Fibroblast of mammary gland (primary cell): ENCODE measurements around the gene FAM110C.

ENCODE experiments used
- DNase-seq: peaks from one replicate; pipeline ENCODE4 v3.0.0-alpha.2; 2010; ENCODE audit warnings: low read depth
- H3K4me3 ChIP-seq: 2 replicates; pipeline ENCODE4 v1.5.1; 2011; ENCODE audit warnings: low read depth, mild to moderate bottlenecking, low read length, moderate library complexity; ENCODE audit not compliant: control insufficient read depth
- TF ChIP-seq, protein P1 (sequence below): conservative IDR thresholded peaks from 2 replicates; pipeline ENCODE4 v1.5.1; 2011; ENCODE audit warnings: low read depth, low read length, inconsistent platforms; ENCODE audit not compliant: control insufficient read depth, insufficient read depth

FAM110C gene

DNA sequence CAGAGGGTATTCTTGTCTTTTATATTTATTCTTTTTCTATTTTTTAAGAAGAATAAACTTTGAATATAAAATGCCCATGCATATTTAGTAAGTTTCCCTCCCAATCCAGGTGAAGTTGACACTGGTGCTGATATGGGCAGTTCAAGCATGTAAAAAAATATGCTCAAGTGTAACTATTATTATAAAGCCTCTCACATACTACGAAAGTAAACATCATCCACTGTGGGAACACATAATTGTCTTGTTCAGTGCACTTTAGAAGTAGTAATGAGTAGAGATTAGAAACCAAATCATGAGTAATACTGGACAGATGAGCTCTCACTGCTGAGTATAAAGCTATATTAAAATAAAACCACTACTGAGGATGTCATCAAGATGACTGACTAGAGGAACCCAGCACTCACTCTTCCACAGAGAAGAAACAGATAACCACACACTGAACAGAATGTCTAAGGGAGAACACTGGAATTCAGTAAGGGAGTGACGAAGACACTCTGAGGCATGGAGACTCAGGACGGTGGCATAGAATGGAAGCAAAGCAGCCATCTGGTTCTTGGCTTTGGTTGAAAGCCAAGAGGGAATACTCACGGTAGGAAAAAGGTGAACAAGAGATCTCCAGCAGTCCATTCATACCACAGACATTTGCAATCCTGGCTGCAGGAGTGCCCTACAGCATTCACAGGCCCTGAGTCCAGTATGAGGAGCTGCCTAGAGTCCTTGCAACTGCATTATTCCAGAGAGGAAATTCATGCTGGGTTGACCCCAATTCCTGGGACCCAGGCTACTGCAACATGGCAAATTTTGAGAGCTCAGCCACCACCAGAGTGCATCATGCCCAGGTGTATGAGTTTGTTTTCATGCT, 9.5 kb upstream of the FAM110C start:
- DNase-seq = no peak
- TF ChIP-seq, protein P1, sequence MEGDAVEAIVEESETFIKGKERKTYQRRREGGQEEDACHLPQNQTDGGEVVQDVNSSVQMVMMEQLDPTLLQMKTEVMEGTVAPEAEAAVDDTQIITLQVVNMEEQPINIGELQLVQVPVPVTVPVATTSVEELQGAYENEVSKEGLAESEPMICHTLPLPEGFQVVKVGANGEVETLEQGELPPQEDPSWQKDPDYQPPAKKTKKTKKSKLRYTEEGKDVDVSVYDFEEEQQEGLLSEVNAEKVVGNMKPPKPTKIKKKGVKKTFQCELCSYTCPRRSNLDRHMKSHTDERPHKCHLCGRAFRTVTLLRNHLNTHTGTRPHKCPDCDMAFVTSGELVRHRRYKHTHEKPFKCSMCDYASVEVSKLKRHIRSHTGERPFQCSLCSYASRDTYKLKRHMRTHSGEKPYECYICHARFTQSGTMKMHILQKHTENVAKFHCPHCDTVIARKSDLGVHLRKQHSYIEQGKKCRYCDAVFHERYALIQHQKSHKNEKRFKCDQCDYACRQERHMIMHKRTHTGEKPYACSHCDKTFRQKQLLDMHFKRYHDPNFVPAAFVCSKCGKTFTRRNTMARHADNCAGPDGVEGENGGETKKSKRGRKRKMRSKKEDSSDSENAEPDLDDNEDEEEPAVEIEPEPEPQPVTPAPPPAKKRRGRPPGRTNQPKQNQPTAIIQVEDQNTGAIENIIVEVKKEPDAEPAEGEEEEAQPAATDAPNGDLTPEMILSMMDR = no peak
- no peak overlapping the region for H3K4me3 ChIP-seq

DNA sequence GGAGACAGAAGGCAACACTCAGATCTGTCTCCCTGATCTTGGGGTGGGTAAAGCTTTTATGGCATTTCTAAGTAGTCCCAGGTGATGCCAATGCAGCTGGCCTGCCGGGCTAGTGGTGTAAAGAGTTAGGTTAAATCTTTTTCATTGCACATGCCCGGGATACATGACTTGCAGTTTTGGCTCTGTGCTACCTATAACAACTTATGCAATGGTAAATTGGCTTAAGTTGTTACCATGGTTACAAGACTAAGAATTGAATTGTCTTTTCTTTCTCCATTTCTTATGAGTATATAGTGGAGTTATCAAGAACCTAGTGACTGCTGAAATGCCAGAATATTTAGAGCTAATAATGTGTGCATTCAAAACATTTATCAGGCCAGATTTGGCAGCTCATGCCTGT, 5.3 kb upstream of the FAM110C start:
- H3K4me3 ChIP-seq = no peak overlapping the region
- DNase-seq = no peak
- TF ChIP-seq, protein P1 = no peak

DNA sequence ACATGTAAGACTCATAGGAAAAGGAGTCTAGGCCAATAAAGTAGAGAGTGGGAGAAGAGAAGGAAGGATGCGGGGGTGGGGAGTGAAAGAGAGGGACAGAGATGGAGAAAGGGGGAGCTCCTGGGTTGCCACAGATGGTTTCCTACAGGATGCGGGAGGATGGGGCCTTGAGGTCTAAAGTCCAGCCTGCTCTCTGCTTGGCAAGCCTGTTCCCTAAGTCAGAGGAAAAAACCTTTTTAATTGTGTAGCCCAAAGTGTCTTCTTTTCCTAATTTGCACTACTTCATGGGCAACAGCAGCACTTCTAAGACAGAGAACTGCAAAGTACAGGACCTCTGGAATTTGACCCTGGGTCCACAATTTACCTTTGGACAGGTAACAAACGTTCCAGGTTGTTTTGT, 1.4 kb upstream of the FAM110C start:
- TF ChIP-seq, protein P1 = no peak
- H3K4me3 ChIP-seq = no peak overlapping the region

DNA sequence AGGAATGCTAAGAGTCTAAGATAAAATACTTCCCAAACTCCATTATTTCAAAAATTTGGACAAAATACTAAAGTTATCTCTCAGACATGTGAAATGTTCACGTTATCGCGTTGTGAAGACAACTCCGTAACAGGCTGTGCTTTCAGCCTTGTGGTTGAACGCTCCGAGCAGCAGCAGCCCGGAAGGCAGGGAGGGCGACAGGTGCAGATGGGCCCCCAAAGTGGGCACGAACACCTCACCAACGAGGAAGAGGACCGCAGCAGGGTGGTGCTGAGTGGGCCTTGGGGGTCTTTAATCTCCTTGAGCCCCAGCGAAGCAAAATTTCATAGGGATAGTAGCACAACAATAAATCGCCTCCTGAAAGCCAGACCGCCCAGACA, 1.0 kb upstream of the FAM110C start:
- no peak overlapping the region for H3K4me3 ChIP-seq
- TF ChIP-seq, protein P1 = no peak

More for the DNA sequence above, 1.4 kb upstream of the FAM110C start:
- no peak for DNase-seq

DNA sequence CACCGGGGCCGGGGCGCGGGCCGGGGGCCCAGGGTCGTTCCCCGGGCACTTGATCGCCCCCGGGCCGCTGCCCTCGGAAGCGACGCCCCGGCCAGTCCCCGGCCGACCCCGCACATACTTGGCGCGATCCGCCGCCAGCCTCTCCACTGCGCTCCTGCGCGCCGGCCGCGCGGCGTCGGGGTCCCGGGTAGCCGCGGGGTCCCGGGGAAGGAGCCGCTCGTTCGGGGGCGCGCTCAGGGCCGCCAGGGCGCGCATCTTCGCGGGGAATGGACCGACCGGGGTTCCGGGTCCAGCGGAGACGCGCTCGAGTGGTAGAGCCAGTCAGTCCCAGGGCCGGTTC, 204 bp downstream of the FAM110C start:
- H3K4me3 ChIP-seq = no peak overlapping the region
- TF ChIP-seq, protein P1 = no peak
- DNase-seq = no peak

More for the DNA sequence above, 1.0 kb upstream of the FAM110C start:
- DNase-seq = no peak

DNA sequence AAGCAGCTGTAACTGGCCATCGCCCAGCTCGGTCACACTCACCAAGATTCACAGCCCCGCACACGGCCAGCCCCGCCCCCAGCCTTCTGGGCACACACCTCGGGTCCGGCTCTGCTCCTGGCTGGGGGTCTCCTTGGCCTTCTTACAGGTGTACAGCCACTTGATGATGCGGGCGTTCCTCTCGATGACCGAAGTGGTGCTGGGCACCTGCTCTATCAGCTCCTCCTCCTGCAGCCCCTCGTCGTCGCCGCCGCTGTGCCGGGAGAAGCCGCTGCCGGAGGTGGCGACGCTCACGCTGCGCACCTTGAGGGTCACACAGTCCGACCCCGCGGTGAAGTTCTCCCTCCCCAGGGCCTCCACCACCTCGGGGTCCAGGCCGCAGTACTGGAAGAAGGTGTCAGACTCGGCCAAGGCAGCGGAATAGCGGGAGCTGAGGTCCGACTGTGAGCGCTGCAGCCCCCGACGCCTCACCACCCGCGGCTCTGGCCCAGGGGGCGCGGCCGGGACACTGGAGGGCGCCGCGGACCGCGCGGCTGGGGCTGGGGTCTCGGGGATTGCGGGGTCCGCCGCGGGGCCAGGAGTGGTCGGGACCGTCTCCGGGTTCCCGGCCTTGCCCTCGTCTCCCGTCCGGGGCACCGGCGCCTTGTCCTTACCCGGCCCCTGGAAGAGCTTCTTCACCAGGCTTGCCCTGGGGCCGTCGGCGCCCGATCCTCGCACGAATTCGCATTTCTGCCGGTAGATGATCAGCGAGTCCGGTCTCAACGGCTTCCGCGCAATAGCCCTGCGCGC, 769 bp downstream of the FAM110C start:
- TF ChIP-seq, protein P1 = no peak
- DNase-seq = no peak
- no peak overlapping the region for H3K4me3 ChIP-seq
